Stimulated activated naive CD8-positive, alpha-beta T cell treated with anti-CD3 and anti-CD28 coated beads, Interleukin-15, Interleukin-2, amounts not matched to agents 100 ng/mL and 50 ng/mL, for 24 hours (primary cell): ENCODE measurements around the gene TNFRSF6B.
"Not testable (repeated sequence)": the region's sequence is repeated elsewhere in the genome, so short reads cannot be mapped to it uniquely, and the experiment has no call there.

Experiments
- H3K27ac Mint-ChIP-seq: one replicate; pipeline ENCODE4 v1.8.0; 2021; ENCODE audit warnings: mild to moderate bottlenecking, mixed read lengths
- H3K27me3 Mint-ChIP-seq: one replicate; pipeline ENCODE4 v1.8.0; 2021; ENCODE audit warnings: mixed read lengths
- H3K36me3 Mint-ChIP-seq: one replicate; pipeline ENCODE4 v1.8.0; 2021; ENCODE audit warnings: low read depth, mixed read lengths
- H3K4me1 Mint-ChIP-seq: one replicate; pipeline ENCODE4 v1.8.0; 2021; ENCODE audit warnings: low read depth, mixed read lengths
- H3K4me3 Mint-ChIP-seq: one replicate; pipeline ENCODE4 v1.8.0; 2021; ENCODE audit warnings: mild to moderate bottlenecking, mixed read lengths
- H3K9me3 Mint-ChIP-seq: one replicate; pipeline ENCODE4 v1.8.0; 2021; ENCODE audit warnings: mixed read lengths

Gene TNFRSF6B

GRCh38 chr20:63722967-63723622 lies 26.6 kb downstream of the TNFRSF6B start:
- H3K4me3 Mint-ChIP-seq, H3K4me1 Mint-ChIP-seq, H3K27me3 Mint-ChIP-seq, H3K27ac Mint-ChIP-seq: not testable (repeated sequence)
- Mint-ChIP-seq H3K9me3 (peaks cover 11% of the 10 kb centered on the region), H3K36me3 (peaks cover 62% of the 10 kb centered on the region)

GRCh38 chr20:63730189-63730733 lies 33.8 kb downstream of the TNFRSF6B start:
- peaks cover 32% of the 10 kb centered on the region for H3K36me3 Mint-ChIP-seq
- not testable (repeated sequence) for H3K4me1 Mint-ChIP-seq, H3K4me3 Mint-ChIP-seq, H3K9me3 Mint-ChIP-seq, H3K27ac Mint-ChIP-seq, H3K27me3 Mint-ChIP-seq

GRCh38 chr20:63731410-63731809 lies 35.0 kb downstream of the TNFRSF6B start:
- peaks cover 26% of the 10 kb centered on the region for H3K36me3 Mint-ChIP-seq
- H3K4me1 Mint-ChIP-seq, result peaks cover 16% of the 10 kb centered on the region
- no peaks in the 10 kb centered on the region for H3K9me3 Mint-ChIP-seq
- H3K27ac Mint-ChIP-seq, result no peak overlapping the region
- no peak overlapping the region for H3K4me3 Mint-ChIP-seq
- no peaks in the 10 kb centered on the region for H3K27me3 Mint-ChIP-seq

GRCh38 chr20:63732118-63733095 lies 36.0 kb downstream of the TNFRSF6B start:
- no peaks in the 10 kb centered on the region for H3K9me3 Mint-ChIP-seq
- peaks cover 21% of the 10 kb centered on the region for H3K36me3 Mint-ChIP-seq
- no peaks in the 10 kb centered on the region for H3K27me3 Mint-ChIP-seq
- no peak overlapping the region for H3K27ac Mint-ChIP-seq
- H3K4me3 Mint-ChIP-seq, result no peak overlapping the region
- peaks cover 25% of the 10 kb centered on the region for H3K4me1 Mint-ChIP-seq

- Mint-ChIP-seq H3K4me1 (peaks cover 25% of the 10 kb centered on the region), H3K9me3 (no peaks in the 10 kb centered on the region), H3K27me3 (no peaks in the 10 kb centered on the region), H3K27ac (no peak overlapping the region), H3K4me3 (no peak overlapping the region), H3K36me3 (peaks cover 16% of the 10 kb centered on the region)
Measured at GRCh38 chr20:63733117-63733516, 36.7 kb downstream of the TNFRSF6B start.

GRCh38 chr20:63733579-63734081 lies 37.2 kb downstream of the TNFRSF6B start:
- Mint-ChIP-seq H3K36me3 (peaks cover 11% of the 10 kb centered on the region), H3K9me3 (no peaks in the 10 kb centered on the region), H3K27ac (no peak overlapping the region), H3K27me3 (no peaks in the 10 kb centered on the region), H3K4me1 (peaks cover 25% of the 10 kb centered on the region), H3K4me3 (no peak overlapping the region)

- Mint-ChIP-seq H3K27me3 (no peaks in the 10 kb centered on the region), H3K4me1 (peaks cover 25% of the 10 kb centered on the region), H3K27ac (no peak overlapping the region), H3K9me3 (no peaks in the 10 kb centered on the region), H3K36me3 (peaks cover 8% of the 10 kb centered on the region), H3K4me3 (no peak overlapping the region)
Measured at GRCh38 chr20:63734111-63734945, 37.9 kb downstream of the TNFRSF6B start.

- H3K4me1 Mint-ChIP-seq, result peaks cover 25% of the 10 kb centered on the region
- no peaks in the 10 kb centered on the region for H3K9me3 Mint-ChIP-seq
- no peaks in the 10 kb centered on the region for H3K27me3 Mint-ChIP-seq
- peaks cover 4% of the 10 kb centered on the region for H3K36me3 Mint-ChIP-seq
- no peak overlapping the region for H3K27ac Mint-ChIP-seq
- H3K4me3 Mint-ChIP-seq, result no peak overlapping the region
Measured at GRCh38 chr20:63734946-63735858, 38.8 kb downstream of the TNFRSF6B start.

- peaks cover 25% of the 10 kb centered on the region for H3K4me1 Mint-ChIP-seq
- H3K9me3 Mint-ChIP-seq, result no peaks in the 10 kb centered on the region
- H3K4me3 Mint-ChIP-seq, result peak within 1 kb of the TSS; percentile 63
- no peak within 1 kb of the TSS for H3K27ac Mint-ChIP-seq
- no peaks in the 10 kb centered on the region for H3K27me3 Mint-ChIP-seq
- peaks cover 4% of the 10 kb centered on the region for H3K36me3 Mint-ChIP-seq
Measured at GRCh38 chr20:63735859-63736718, 39.6 kb downstream of the TNFRSF6B start, which contains the start of gene LIME1. TSS of gene LIME1 (plus strand) at chr20:63736664. CDS start at chr20:63737550, 886 bp downstream.

- Mint-ChIP-seq H3K4me1 (peaks cover 25% of the 10 kb centered on the region), H3K36me3 (peaks cover 4% of the 10 kb centered on the region), H3K27ac (no peak overlapping the region), H3K4me3 (peak overlapping the region; percentile 63), H3K27me3 (no peaks in the 10 kb centered on the region), H3K9me3 (no peaks in the 10 kb centered on the region)
Measured at GRCh38 chr20:63736893-63737694, 40.6 kb downstream of the TNFRSF6B start.

- no peaks in the 10 kb centered on the region for H3K9me3 Mint-ChIP-seq
- peaks cover 25% of the 10 kb centered on the region for H3K4me1 Mint-ChIP-seq
- H3K27ac Mint-ChIP-seq, result no peak overlapping the region
- peaks cover 4% of the 10 kb centered on the region for H3K36me3 Mint-ChIP-seq
- H3K27me3 Mint-ChIP-seq, result no peaks in the 10 kb centered on the region
- no peak overlapping the region for H3K4me3 Mint-ChIP-seq
Measured at GRCh38 chr20:63737695-63737944, 41.2 kb downstream of the TNFRSF6B start.

- no peak overlapping the region for H3K4me3 Mint-ChIP-seq
- no peaks in the 10 kb centered on the region for H3K9me3 Mint-ChIP-seq
- no peak overlapping the region for H3K27ac Mint-ChIP-seq
- H3K36me3 Mint-ChIP-seq, result peaks cover 4% of the 10 kb centered on the region
- no peaks in the 10 kb centered on the region for H3K27me3 Mint-ChIP-seq
- peaks cover 25% of the 10 kb centered on the region for H3K4me1 Mint-ChIP-seq
Measured at GRCh38 chr20:63737945-63738686, 41.7 kb downstream of the TNFRSF6B start.
